Measurements from ENCODE around the gene LRRTM3. TPM values are rescaled to one million over a fixed set of nuclear protein-coding genes. Genes with fewer than 3 reads are reported as not detected.

Gene LRRTM3
- polyA plus RNA-seq, 1 experiment = not detected

GRCh38 chr10:67095531-67095930 is 169.7 kb downstream of the LRRTM3 start:
- CTCF ChIA-PET = no interaction called here
- POLR2A ChIA-PET = no interaction called here
- Histone ChIP-seq H3K36me3 (ENCODE audit: control insufficient read depth, insufficient read depth, low read length) (no peaks in the 10 kb centered on the region), H3K4me3 (ENCODE audit: low read depth, low read length) (no peak overlapping the region), H3K27me3 (ENCODE audit: control insufficient read depth, insufficient read depth, low read length) (no peaks in the 10 kb centered on the region)
- no peak for DNase-seq (ENCODE audit: low read depth)
- TF ChIP-seq CTCF (IDR thresholded peaks at IDR 0.05; ENCODE audit: insufficient read depth, low read depth, low read length) = no peak

- H3K27me3 ChIP-seq (ENCODE audit: control insufficient read depth, insufficient read depth, low read length) = no peaks in the 10 kb centered on the region
- CTCF ChIA-PET = no interaction called here
- no peak overlapping the region for H3K4me3 ChIP-seq (ENCODE audit: low read depth, low read length)
- no peak for TF ChIP-seq CTCF (IDR thresholded peaks at IDR 0.05; ENCODE audit: insufficient read depth, low read depth, low read length)
- POLR2A ChIA-PET = no interaction called here
- no peaks in the 10 kb centered on the region for H3K36me3 ChIP-seq (ENCODE audit: control insufficient read depth, insufficient read depth, low read length)
- no peak for DNase-seq (ENCODE audit: low read depth)
Observed at GRCh38 chr10:67098461-67098860, 172.6 kb downstream of the LRRTM3 start.

- POLR2A ChIA-PET = no interaction called here
- Histone ChIP-seq H3K4me3 (ENCODE audit: low read depth, low read length) (no peak overlapping the region), H3K27me3 (ENCODE audit: control insufficient read depth, insufficient read depth, low read length) (no peaks in the 10 kb centered on the region), H3K36me3 (ENCODE audit: control insufficient read depth, insufficient read depth, low read length) (no peaks in the 10 kb centered on the region)
- CTCF ChIA-PET = no interaction called here
- DNase-seq (ENCODE audit: low read depth) = no peak
- TF ChIP-seq CTCF (IDR thresholded peaks at IDR 0.05; ENCODE audit: insufficient read depth, low read depth, low read length) = no peak
Observed at GRCh38 chr10:67100951-67101350, 175.1 kb downstream of the LRRTM3 start.

- no peak for TF ChIP-seq CTCF (IDR thresholded peaks at IDR 0.05; ENCODE audit: insufficient read depth, low read depth, low read length)
- H3K4me3 ChIP-seq (ENCODE audit: low read depth, low read length) = no peak overlapping the region
- ChIA-PET CTCF (interaction anchor here (0.7 kb wide), 1 partner anchor 224 kb away, joined by 3 read pairs; no protein-coding TSS in a partner anchor), POLR2A (no interaction called here)
- no peaks in the 10 kb centered on the region for H3K36me3 ChIP-seq (ENCODE audit: control insufficient read depth, insufficient read depth, low read length)
- no peaks in the 10 kb centered on the region for H3K27me3 ChIP-seq (ENCODE audit: control insufficient read depth, insufficient read depth, low read length)
- no peak for DNase-seq (ENCODE audit: low read depth)
Observed at GRCh38 chr10:67107670-67108069, 181.8 kb downstream of the LRRTM3 start.

- H3K27me3 ChIP-seq (ENCODE audit: control insufficient read depth, insufficient read depth, low read length) = no peaks in the 10 kb centered on the region
- no peak overlapping the region for H3K4me3 ChIP-seq (ENCODE audit: low read depth, low read length)
- TF ChIP-seq CTCF (IDR thresholded peaks at IDR 0.05; ENCODE audit: insufficient read depth, low read depth, low read length) = no peak
- CTCF ChIA-PET = no interaction called here
- POLR2A ChIA-PET = no interaction called here
- no peak for DNase-seq (ENCODE audit: low read depth)
- H3K36me3 ChIP-seq (ENCODE audit: control insufficient read depth, insufficient read depth, low read length) = no peaks in the 10 kb centered on the region
Observed at GRCh38 chr10:67110286-67110685, 184.4 kb downstream of the LRRTM3 start.

All from BJ (cell line).